Measurements from ENCODE around the gene SLC39A13.

The SLC39A13 gene

GRCh38 chr11:47449541-47449940 lies 41.2 kb downstream of the SLC39A13 start:
- Histone ChIP-seq H3K9me3 (ENCODE audit: insufficient read depth, low read length) (no peaks in the 10 kb centered on the region), H3K36me3 (ENCODE audit: low read length) (no peaks in the 10 kb centered on the region), H3F3A (ENCODE audit: insufficient read depth) (no peaks in the 10 kb centered on the region), H3K9me2 (replicated peaks; ENCODE audit: insufficient read depth, low read length) (no peaks in the 10 kb centered on the region), H3K27ac (ENCODE audit: low read depth, low read length) (no peak overlapping the region), H3K79me2 (ENCODE audit: insufficient read depth, low read length) (no peaks in the 10 kb centered on the region), H2AFZ (ENCODE audit: low read depth, low read length, severe bottlenecking) (no peak overlapping the region), H3K4me3 (ENCODE audit: insufficient read depth, low read length, poor library complexity, severe bottlenecking) (no peak overlapping the region), H3K9ac (ENCODE audit: low read length) (no peak overlapping the region), H3K4me2 (ENCODE audit: low read depth, low read length, poor library complexity, severe bottlenecking) (no peak overlapping the region), H4K20me1 (ENCODE audit: low read depth, low read length) (no peaks in the 10 kb centered on the region), H3K27me3 (ENCODE audit: low read length) (no peaks in the 10 kb centered on the region)
- no peak for TF ChIP-seq EZH2phosphoT487 (conservative IDR thresholded peaks at IDR 0.05; ENCODE audit: low read length)
- TF ChIP-seq, protein P1, sequence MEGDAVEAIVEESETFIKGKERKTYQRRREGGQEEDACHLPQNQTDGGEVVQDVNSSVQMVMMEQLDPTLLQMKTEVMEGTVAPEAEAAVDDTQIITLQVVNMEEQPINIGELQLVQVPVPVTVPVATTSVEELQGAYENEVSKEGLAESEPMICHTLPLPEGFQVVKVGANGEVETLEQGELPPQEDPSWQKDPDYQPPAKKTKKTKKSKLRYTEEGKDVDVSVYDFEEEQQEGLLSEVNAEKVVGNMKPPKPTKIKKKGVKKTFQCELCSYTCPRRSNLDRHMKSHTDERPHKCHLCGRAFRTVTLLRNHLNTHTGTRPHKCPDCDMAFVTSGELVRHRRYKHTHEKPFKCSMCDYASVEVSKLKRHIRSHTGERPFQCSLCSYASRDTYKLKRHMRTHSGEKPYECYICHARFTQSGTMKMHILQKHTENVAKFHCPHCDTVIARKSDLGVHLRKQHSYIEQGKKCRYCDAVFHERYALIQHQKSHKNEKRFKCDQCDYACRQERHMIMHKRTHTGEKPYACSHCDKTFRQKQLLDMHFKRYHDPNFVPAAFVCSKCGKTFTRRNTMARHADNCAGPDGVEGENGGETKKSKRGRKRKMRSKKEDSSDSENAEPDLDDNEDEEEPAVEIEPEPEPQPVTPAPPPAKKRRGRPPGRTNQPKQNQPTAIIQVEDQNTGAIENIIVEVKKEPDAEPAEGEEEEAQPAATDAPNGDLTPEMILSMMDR (IDR thresholded peaks at IDR 0.05; ENCODE audit: insufficient read depth, low read length, poor library complexity, severe bottlenecking), result no peak

- TF ChIP-seq, protein P1 (IDR thresholded peaks at IDR 0.05; ENCODE audit: insufficient read depth, low read length, poor library complexity, severe bottlenecking), result no peak
- TF ChIP-seq EZH2phosphoT487 (conservative IDR thresholded peaks at IDR 0.05; ENCODE audit: low read length), result no peak
Measured at GRCh38 chr11:47451436-47451835, 43.0 kb downstream of the SLC39A13 start.

GRCh38 chr11:47451990-47452389 lies 43.6 kb downstream of the SLC39A13 start:
- no peaks in the 10 kb centered on the region for H3K27me3 ChIP-seq (ENCODE audit: low read length)
- no peaks in the 10 kb centered on the region for H3K9me3 ChIP-seq (ENCODE audit: insufficient read depth, low read length)
- no peak overlapping the region for H3K4me2 ChIP-seq (ENCODE audit: low read depth, low read length, poor library complexity, severe bottlenecking)
- no peak overlapping the region for H3K9ac ChIP-seq (ENCODE audit: low read length)
- TF ChIP-seq, protein P1 (IDR thresholded peaks at IDR 0.05; ENCODE audit: insufficient read depth, low read length, poor library complexity, severe bottlenecking), result no peak
- TF ChIP-seq EZH2phosphoT487 (conservative IDR thresholded peaks at IDR 0.05; ENCODE audit: low read length), result no peak
- H3K27ac ChIP-seq (ENCODE audit: low read depth, low read length), result no peak overlapping the region
- no peak overlapping the region for H3K4me3 ChIP-seq (ENCODE audit: insufficient read depth, low read length, poor library complexity, severe bottlenecking)
- H3K79me2 ChIP-seq (ENCODE audit: insufficient read depth, low read length), result no peaks in the 10 kb centered on the region
- H3K9me2 ChIP-seq (replicated peaks; ENCODE audit: insufficient read depth, low read length), result no peaks in the 10 kb centered on the region
- no peaks in the 10 kb centered on the region for H4K20me1 ChIP-seq (ENCODE audit: low read depth, low read length)
- H3K36me3 ChIP-seq (ENCODE audit: low read length), result no peaks in the 10 kb centered on the region
- no peaks in the 10 kb centered on the region for H3F3A ChIP-seq (ENCODE audit: insufficient read depth)
- H2AFZ ChIP-seq (ENCODE audit: low read depth, low read length, severe bottlenecking), result no peak overlapping the region

More at GRCh38 chr11:47451436-47451835, 43.0 kb downstream of the SLC39A13 start:
- no peaks in the 10 kb centered on the region for H3K27me3 ChIP-seq (ENCODE audit: low read length)
- no peaks in the 10 kb centered on the region for H3K79me2 ChIP-seq (ENCODE audit: insufficient read depth, low read length)
- no peak overlapping the region for H3K9ac ChIP-seq (ENCODE audit: low read length)
- no peaks in the 10 kb centered on the region for H3K9me3 ChIP-seq (ENCODE audit: insufficient read depth, low read length)
- no peaks in the 10 kb centered on the region for H3K9me2 ChIP-seq (replicated peaks; ENCODE audit: insufficient read depth, low read length)
- H3F3A ChIP-seq (ENCODE audit: insufficient read depth), result no peaks in the 10 kb centered on the region
- H4K20me1 ChIP-seq (ENCODE audit: low read depth, low read length), result no peaks in the 10 kb centered on the region
- no peak overlapping the region for H3K4me3 ChIP-seq (ENCODE audit: insufficient read depth, low read length, poor library complexity, severe bottlenecking)
- no peak overlapping the region for H2AFZ ChIP-seq (ENCODE audit: low read depth, low read length, severe bottlenecking)
- H3K36me3 ChIP-seq (ENCODE audit: low read length), result no peaks in the 10 kb centered on the region
- no peak overlapping the region for H3K27ac ChIP-seq (ENCODE audit: low read depth, low read length)
- no peak overlapping the region for H3K4me2 ChIP-seq (ENCODE audit: low read depth, low read length, poor library complexity, severe bottlenecking)

Measured in SU-DHL-6 (cell line).